Activated naive CD4-positive, alpha-beta T cell treated with anti-CD3 and anti-CD28 coated beads for 36 hours (primary cell): ENCODE data around the gene GPRC5A. TPM values are rescaled to one million over a fixed set of nuclear protein-coding genes. Genes with fewer than 3 reads are reported as not detected.

Experiments used
- CTCF ChIA-PET: fragments of 350-600 bp; sonication (Branson Sonifier 250); formaldehyde crosslinking; loops from one replicate; lab custom pipeline; 2021; ENCODE audit warnings: antibody characterized with exemption; lab: Charles Lee
- DNase-seq: peaks from one replicate; pipeline ENCODE4 v3.0.0-alpha.2; 2020
- H3K27ac Mint-ChIP-seq: one replicate; pipeline ENCODE4 v1.8.0; 2021; ENCODE audit warnings: mild to moderate bottlenecking, mixed read lengths
- H3K27me3 Mint-ChIP-seq: one replicate; pipeline ENCODE4 v1.8.0; 2021; ENCODE audit warnings: low read depth, mixed read lengths
- H3K36me3 Mint-ChIP-seq: one replicate; pipeline ENCODE4 v1.8.0; 2021; ENCODE audit warnings: low read depth, mixed read lengths
- H3K4me1 Mint-ChIP-seq: one replicate; pipeline ENCODE4 v1.8.0; 2021; ENCODE audit warnings: low read depth, mixed read lengths
- H3K4me3 Mint-ChIP-seq: one replicate; pipeline ENCODE4 v1.8.0; 2021; ENCODE audit warnings: mild to moderate bottlenecking, moderate library complexity, mixed read lengths
- H3K9me3 Mint-ChIP-seq: one replicate; pipeline ENCODE4 v1.8.0; 2021; ENCODE audit warnings: mixed read lengths
- intact Hi-C: fragments of 100-400 bp; cut with micrococcal nuclease; formaldehyde crosslinking; loops from one replicate; pipeline ENCODE4 v1.15.1; 2023
- total RNA-seq, 2 experiments: library from RNA; stranded (reverse); gene quantifications; one replicate each; pipeline ENCODE4 v1.2.3, GENCODE V29; 2021

GPRC5A gene
- total RNA-seq, 2 experiments from 2014 or later: 0.24 to 0.64 TPM

- H3K9me3 Mint-ChIP-seq: no peaks in the 10 kb centered on the region
- intact Hi-C loops: loop anchor here (1.0 to 10.0 kb wide), 4 partner anchors 53 to 1494 kb away; partner anchors contain the start of gene CREBL2
- peaks cover 14% of the 10 kb centered on the region for H3K4me1 Mint-ChIP-seq
- DNase-seq: peak; percentile 68
- H3K36me3 Mint-ChIP-seq: no peaks in the 10 kb centered on the region
- no peak overlapping the region for H3K27ac Mint-ChIP-seq
- H3K4me3 Mint-ChIP-seq: peak overlapping the region; percentile 82
- CTCF ChIA-PET: interaction anchor here (0.6 to 2.0 kb wide), 13 partner anchors 10 to 154 kb away, joined by 3 to 10 read pairs (median 4); no protein-coding TSS in a partner anchor
- peaks cover 14% of the 10 kb centered on the region for H3K27me3 Mint-ChIP-seq
Measured at GRCh38 chr12:12890543-12891079, 751 bp upstream of the GPRC5A start.

- CTCF ChIA-PET: interaction anchor here (0.5 to 2.0 kb wide), 10 partner anchors 11 to 320 kb away, joined by 3 to 10 read pairs (median 3); no protein-coding TSS in a partner anchor
- no peak overlapping the region for H3K4me3 Mint-ChIP-seq
- peaks cover 18% of the 10 kb centered on the region for H3K4me1 Mint-ChIP-seq
- intact Hi-C loops: loop anchor here (1.0 to 10.0 kb wide), 4 partner anchors 55 to 1493 kb away; partner anchors contain the start of gene CREBL2
- no peak overlapping the region for H3K27ac Mint-ChIP-seq
- H3K27me3 Mint-ChIP-seq: peaks cover 14% of the 10 kb centered on the region
- DNase-seq: no peak
- no peaks in the 10 kb centered on the region for H3K9me3 Mint-ChIP-seq
- H3K36me3 Mint-ChIP-seq: no peaks in the 10 kb centered on the region
Measured at GRCh38 chr12:12891881-12892355, 556 bp downstream of the GPRC5A start.

DNA sequence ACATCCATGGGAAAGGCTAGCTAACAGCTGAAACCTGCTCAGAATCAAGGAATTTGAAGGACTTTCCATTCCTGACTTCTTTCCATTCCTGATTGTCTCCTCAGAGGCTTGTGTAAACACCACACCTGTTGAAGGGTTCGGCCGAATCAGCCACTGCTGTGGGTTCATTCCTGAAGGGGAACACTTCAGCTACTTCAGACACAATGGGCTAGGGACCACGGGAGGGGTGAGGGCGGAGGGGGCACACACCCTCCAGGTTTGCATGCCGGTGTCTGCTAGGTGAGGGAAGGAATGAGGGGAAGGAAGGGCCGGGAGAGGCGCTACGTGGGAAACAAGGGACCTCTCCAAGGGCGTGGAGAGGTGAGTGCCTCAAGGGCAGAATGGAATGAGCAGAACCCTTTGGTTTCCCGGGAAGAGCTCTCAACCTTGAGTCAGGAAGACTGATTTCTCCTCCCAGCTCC is 1.3 kb downstream of the GPRC5A start:
- Mint-ChIP-seq H3K9me3 (no peaks in the 10 kb centered on the region), H3K27ac (no peak overlapping the region), H3K36me3 (no peaks in the 10 kb centered on the region), H3K4me3 (no peak overlapping the region), H3K4me1 (peaks cover 18% of the 10 kb centered on the region), H3K27me3 (peaks cover 14% of the 10 kb centered on the region)
- CTCF ChIA-PET: interaction anchor here (1.0 to 1.8 kb wide), 3 partner anchors 46 to 195 kb away, joined by 3 to 5 read pairs (median 3); no protein-coding TSS in a partner anchor
- intact Hi-C loops: loop anchor here (10.0 kb wide), 2 partner anchors 278 to 1492 kb away; partner anchors contain the start of gene CREBL2
- DNase-seq: no peak

DNA sequence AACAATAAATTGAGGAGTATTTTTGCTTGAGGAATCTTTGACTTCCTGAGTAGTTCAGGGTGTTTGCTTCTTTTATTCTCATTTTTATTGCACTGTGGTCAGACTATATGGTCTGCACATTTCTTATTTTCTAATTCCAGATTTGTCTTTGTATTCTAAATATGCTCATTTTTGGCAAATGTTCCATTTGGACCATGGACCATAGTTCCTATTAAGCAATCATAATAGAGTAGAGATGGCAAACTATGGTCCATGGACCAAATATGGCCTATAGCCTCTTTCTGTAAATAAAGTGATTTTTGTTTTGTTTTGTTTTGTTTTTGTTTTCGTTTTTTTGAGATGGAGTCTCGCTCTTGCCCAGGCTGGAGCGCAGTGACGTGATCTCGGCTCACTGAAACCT is 2.1 kb downstream of the GPRC5A start:
- H3K4me3 Mint-ChIP-seq: no peak overlapping the region
- H3K36me3 Mint-ChIP-seq: no peaks in the 10 kb centered on the region
- H3K27me3 Mint-ChIP-seq: peaks cover 14% of the 10 kb centered on the region
- DNase-seq: no peak
- peaks cover 18% of the 10 kb centered on the region for H3K4me1 Mint-ChIP-seq
- no peaks in the 10 kb centered on the region for H3K9me3 Mint-ChIP-seq
- H3K27ac Mint-ChIP-seq: no peak overlapping the region
- intact Hi-C loops: loop anchor here (10.0 kb wide), 2 partner anchors 279 to 1491 kb away; partner anchors contain the start of gene CREBL2
- CTCF ChIA-PET: interaction anchor here (0.6 kb wide), 1 partner anchor 154 kb away, joined by 3 read pairs; no protein-coding TSS in a partner anchor

- H3K27ac Mint-ChIP-seq: no peak overlapping the region
- DNase-seq: no peak
- CTCF ChIA-PET: interaction anchor here (0.6 to 0.7 kb wide), 2 partner anchors 312 to 946 kb away, joined by 3 read pairs; no protein-coding TSS in a partner anchor
- peaks cover 12% of the 10 kb centered on the region for H3K27me3 Mint-ChIP-seq
- H3K4me1 Mint-ChIP-seq: peaks cover 29% of the 10 kb centered on the region
- H3K4me3 Mint-ChIP-seq: no peak overlapping the region
- no peaks in the 10 kb centered on the region for H3K36me3 Mint-ChIP-seq
- intact Hi-C loops: loop anchor here (10.0 kb wide), 2 partner anchors 281 to 1489 kb away; partner anchors contain the start of gene CREBL2
- no peaks in the 10 kb centered on the region for H3K9me3 Mint-ChIP-seq
Measured at GRCh38 chr12:12896260-12896659, 4.9 kb downstream of the GPRC5A start.

DNA sequence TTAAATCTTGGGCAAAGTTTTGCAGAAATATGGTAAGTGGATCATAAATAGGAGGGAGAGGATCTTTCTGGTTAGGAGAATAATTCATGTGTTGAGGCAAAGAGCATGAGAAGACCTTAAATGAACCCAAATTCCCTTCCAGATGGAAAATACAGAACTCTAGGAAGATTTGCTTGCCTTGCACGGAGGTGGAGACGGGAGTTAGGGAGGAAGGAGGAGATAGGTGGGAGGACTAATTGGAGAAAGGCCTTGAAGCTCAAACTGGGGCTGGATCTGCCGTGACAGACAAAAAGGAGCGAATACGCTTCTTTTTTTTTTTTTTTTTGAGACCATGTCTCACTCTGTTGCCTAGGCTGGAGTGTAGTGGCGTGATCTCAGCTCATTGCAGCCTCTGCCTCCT is 5.9 kb downstream of the GPRC5A start:
- H3K4me3 Mint-ChIP-seq: no peak overlapping the region
- H3K9me3 Mint-ChIP-seq: no peaks in the 10 kb centered on the region
- no peak for DNase-seq
- no peak overlapping the region for H3K27ac Mint-ChIP-seq
- peaks cover 31% of the 10 kb centered on the region for H3K4me1 Mint-ChIP-seq
- H3K27me3 Mint-ChIP-seq: peaks cover 9% of the 10 kb centered on the region
- no peaks in the 10 kb centered on the region for H3K36me3 Mint-ChIP-seq
- intact Hi-C loops: loop anchor here (10.0 kb wide), 2 partner anchors 283 to 1487 kb away; partner anchors contain the start of gene CREBL2
- CTCF ChIA-PET: no interaction called here

DNA sequence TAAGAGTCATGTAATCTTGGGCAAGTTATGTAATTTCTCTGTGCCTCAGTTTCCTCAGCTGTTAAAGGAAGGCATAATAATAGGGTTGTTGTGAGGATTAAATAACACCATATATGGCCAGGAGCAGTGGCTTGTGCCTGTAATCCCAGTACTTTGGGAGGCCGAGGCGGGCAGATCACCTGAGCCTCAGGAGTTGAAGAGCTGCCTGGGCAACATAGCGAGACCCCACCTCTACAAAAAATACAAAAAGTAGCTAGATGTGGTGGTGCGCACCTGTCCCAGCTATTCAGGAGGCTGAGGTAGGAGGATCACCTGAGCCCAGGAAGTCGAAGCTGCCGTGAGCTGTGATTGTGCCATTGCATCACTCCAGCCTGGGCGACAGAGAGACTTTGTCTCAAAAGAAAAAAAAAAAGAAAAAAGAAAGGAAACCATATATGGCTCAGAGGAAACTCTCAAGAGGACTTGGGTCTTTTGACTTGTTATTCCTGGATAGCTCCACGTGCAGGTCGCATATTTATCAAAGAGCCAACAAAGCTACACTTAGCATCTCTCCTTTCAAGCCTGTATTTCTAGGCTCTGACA is 6.9 kb downstream of the GPRC5A start:
- H3K27ac Mint-ChIP-seq: no peak overlapping the region
- intact Hi-C loops: loop anchor here (2.0 to 10.0 kb wide), 5 partner anchors 51 to 1487 kb away; partner anchors contain the start of gene CREBL2
- H3K4me3 Mint-ChIP-seq: no peak overlapping the region
- CTCF ChIA-PET: interaction anchor here (0.9 kb wide), 1 partner anchor 17 kb away, joined by 6 read pairs; no protein-coding TSS in a partner anchor
- peaks cover 31% of the 10 kb centered on the region for H3K4me1 Mint-ChIP-seq
- H3K27me3 Mint-ChIP-seq: peaks cover 4% of the 10 kb centered on the region
- H3K36me3 Mint-ChIP-seq: no peaks in the 10 kb centered on the region
- no peak for DNase-seq
- H3K9me3 Mint-ChIP-seq: no peaks in the 10 kb centered on the region

GRCh38 chr12:12898911-12899511 is 7.6 kb downstream of the GPRC5A start:
- H3K27ac Mint-ChIP-seq: peak overlapping the region; percentile 90
- H3K4me1 Mint-ChIP-seq: peaks cover 31% of the 10 kb centered on the region
- intact Hi-C loops: loop anchor here (1.0 to 10.0 kb wide), 14 partner anchors 52 to 1486 kb away; partner anchors contain the start of genes CREBL2, DDX47, EMP1 and HEBP1
- no peaks in the 10 kb centered on the region for H3K9me3 Mint-ChIP-seq
- H3K36me3 Mint-ChIP-seq: no peaks in the 10 kb centered on the region
- H3K27me3 Mint-ChIP-seq: peaks cover 4% of the 10 kb centered on the region
- DNase-seq: no peak
- H3K4me3 Mint-ChIP-seq: no peak overlapping the region
- CTCF ChIA-PET: interaction anchor here (0.9 to 1.1 kb wide), 3 partner anchors 17 to 62 kb away, joined by 3 to 6 read pairs (median 3); no protein-coding TSS in a partner anchor

DNA sequence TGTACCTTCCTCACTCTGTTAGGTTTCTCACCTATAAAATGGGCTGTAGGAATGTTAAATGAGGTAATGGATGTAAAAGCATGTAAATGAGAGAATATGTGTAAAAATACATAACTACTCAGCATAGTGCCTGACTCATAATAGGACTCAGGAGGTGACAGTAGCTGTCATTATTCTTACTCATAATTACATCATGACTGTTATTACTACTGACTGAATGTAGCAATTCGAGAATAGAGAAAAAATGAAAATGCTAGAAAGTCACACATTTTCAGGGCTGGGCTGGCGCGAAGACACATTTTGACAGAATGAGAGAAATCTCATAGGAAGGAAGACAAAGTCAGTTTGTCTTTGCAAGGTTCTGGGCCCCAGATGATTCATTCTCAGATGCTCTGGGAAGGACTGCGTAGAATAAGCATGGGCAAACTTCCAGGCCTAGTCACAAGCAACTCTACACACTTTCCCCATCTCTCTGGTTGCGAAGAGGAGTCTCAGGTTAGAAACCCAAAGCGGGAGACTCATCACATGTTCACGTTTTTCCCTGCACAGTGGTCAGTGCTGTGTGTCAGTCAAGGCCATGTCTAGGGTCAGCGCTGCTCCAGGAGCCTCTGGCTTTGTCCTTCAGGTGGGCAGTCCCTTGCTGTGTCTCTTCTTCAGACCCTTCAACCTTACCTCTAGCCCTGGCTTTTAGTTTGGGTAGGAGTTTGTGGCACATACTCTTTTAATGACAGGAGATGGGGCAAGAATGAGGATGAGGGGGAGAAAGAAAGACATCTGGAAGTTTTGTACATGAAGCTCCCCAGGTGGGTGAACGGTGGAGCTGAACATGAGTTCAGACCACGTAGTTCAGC is 8.4 kb downstream of the GPRC5A start:
- CTCF ChIA-PET: interaction anchor here (0.9 to 1.3 kb wide), 4 partner anchors 17 to 203 kb away, joined by 3 to 4 read pairs (median 3); no protein-coding TSS in a partner anchor
- H3K4me1 Mint-ChIP-seq: peaks cover 31% of the 10 kb centered on the region
- H3K9me3 Mint-ChIP-seq: no peaks in the 10 kb centered on the region
- peak; percentile 91 for DNase-seq
- intact Hi-C loops: loop anchor here (1.0 to 10.0 kb wide), 14 partner anchors 53 to 1485 kb away; partner anchors contain the start of genes CREBL2, DDX47, EMP1 and HEBP1
- no peaks in the 10 kb centered on the region for H3K36me3 Mint-ChIP-seq
- peaks cover 4% of the 10 kb centered on the region for H3K27me3 Mint-ChIP-seq
- H3K27ac Mint-ChIP-seq: peak overlapping the region; percentile 90
- H3K4me3 Mint-ChIP-seq: no peak overlapping the region

DNA sequence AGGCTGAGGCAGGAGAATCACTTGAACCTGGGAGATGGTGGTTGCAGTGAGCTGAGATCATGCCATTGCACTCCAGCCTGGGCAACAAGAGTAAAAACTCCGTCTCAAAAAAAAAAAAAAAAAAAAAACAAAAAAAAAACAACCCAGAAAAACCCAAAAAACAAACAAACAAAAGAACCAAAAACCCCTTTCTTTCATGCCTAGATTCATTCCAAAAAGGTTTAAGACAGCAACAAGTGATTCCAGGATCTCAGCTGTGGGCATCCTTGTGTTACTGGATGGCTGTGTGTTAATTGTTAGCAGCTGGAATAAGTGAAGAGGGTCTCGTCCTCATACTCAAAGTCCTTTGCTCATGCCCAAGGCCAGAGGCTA is 9.4 kb downstream of the GPRC5A start:
- Mint-ChIP-seq H3K4me3 (no peak overlapping the region), H3K9me3 (no peaks in the 10 kb centered on the region), H3K4me1 (peaks cover 31% of the 10 kb centered on the region), H3K27me3 (peaks cover 4% of the 10 kb centered on the region), H3K27ac (no peak overlapping the region), H3K36me3 (no peaks in the 10 kb centered on the region)
- DNase-seq: no peak
- CTCF ChIA-PET: interaction anchor here (0.9 to 1.3 kb wide), 2 partner anchors 16 to 202 kb away, joined by 3 to 4 read pairs; no protein-coding TSS in a partner anchor
- intact Hi-C loops: no loop called here
